PFSK-1 (cell line): Measurements from ENCODE around the gene CHEK2. TPM values are rescaled to one million over a fixed set of nuclear protein-coding genes. Genes with fewer than 3 reads are reported as not detected.

ENCODE experiments used
- FOXP2 ChIP-seq: optimal IDR thresholded peaks from 2 replicates; pipeline ENCODE3; 2011; ENCODE audit warnings: borderline replicate concordance, control low read depth, inconsistent platforms; ENCODE audit not compliant: insufficient read depth; ENCODE audit errors: extremely low read length, extremely low read depth
- POLR2AphosphoS5 ChIP-seq: IDR thresholded peaks from 2 replicates; pipeline ENCODE4 v1.6.1; 2012; ENCODE audit warnings: low read depth, mild to moderate bottlenecking, control low read depth, low read length, moderate library complexity
- REST ChIP-seq, 2 experiments: IDR thresholded peaks; 2 replicates each; pipeline versions ENCODE4 v1.6.1 to v1.8.0; 2011 to 2012; ENCODE audit warnings: low read depth in 2 of 2, low read length in 2 of 2, control low read depth in 1 of 2, inconsistent platforms in 1 of 2, mild to moderate bottlenecking in 1 of 2, moderate library complexity in 1 of 2; ENCODE audit not compliant: insufficient read depth in 1 of 2
- SIN3A ChIP-seq: IDR thresholded peaks from 2 replicates; pipeline ENCODE4 v1.6.1; 2012; ENCODE audit warnings: mild to moderate bottlenecking, low read length, moderate library complexity, borderline replicate concordance; ENCODE audit not compliant: insufficient read depth
- TAF1 ChIP-seq: IDR thresholded peaks from 2 replicates; pipeline ENCODE4 v1.6.1; 2012; ENCODE audit warnings: low read length, control low read depth, borderline replicate concordance; ENCODE audit not compliant: insufficient read depth
- polyA plus RNA-seq: library from polyadenylated mRNA; unstranded; fragments of >200 nt; gene quantifications from one replicate; pipeline ENCODE4 v1.2.1, GENCODE V29; 2012; ENCODE audit warnings: low read depth, missing spikeins; ENCODE audit not compliant: insufficient read length

The CHEK2 gene
- 15.5 TPM for polyA plus RNA-seq

GRCh38 chr22:28741785-28742561 lies at the start of gene CHEK2, which contains the start of gene HSCB:
Gene CHEK2, minus strand, starts transcription at chr22:28741820. Its CDS starts 7,099 bp downstream, at chr22:28734721.
Gene HSCB, plus strand, starts transcription at chr22:28742039. Its CDS starts 57 bp downstream, at chr22:28742096.
- TF ChIP-seq FOXP2 (peak; percentile 19), POLR2AphosphoS5 (peak; percentile 92), REST (IDR thresholded peaks at IDR 0.05; ENCODE audit: insufficient read depth in 1 of 2, low read depth in 2 of 2, low read length in 2 of 2) (peak in 1 of 2 experiments; percentile 9; a peak in 1 of 4 replicates), SIN3A (0 out of 2 replicates have a peak, but pooled peaks have one; percentile 25), TAF1 (peak; percentile 81; the same call in 1 of the 2 replicates)

DNA sequence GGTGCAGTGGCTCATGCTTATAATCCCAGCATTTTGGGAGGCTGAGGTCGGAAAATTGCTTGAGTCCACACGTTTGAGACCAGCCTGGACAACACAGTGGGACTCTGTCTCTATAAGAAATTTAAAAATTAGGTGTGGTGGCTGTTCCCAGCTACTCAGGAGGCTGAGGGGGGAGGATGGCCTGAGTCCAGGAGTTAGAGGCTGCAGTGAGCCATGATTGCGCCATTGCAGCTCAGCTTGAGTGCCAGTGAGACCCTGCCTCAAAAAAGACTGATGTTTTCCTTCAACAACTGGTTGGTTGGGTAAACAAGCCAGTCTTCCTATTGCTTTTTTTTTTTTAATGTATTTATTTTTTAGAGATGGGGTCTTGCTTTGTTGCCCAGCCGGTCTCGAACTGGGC lies 49.5 kb upstream of the CHEK2 start:
- TF ChIP-seq FOXP2 (no peak), SIN3A (no peak), TAF1 (no peak), REST (IDR thresholded peaks at IDR 0.05; ENCODE audit: insufficient read depth in 1 of 2, low read depth in 2 of 2, low read length in 2 of 2) (no peak), POLR2AphosphoS5 (no peak)

- TF ChIP-seq TAF1 (no peak), SIN3A (no peak), FOXP2 (no peak), REST (IDR thresholded peaks at IDR 0.05; ENCODE audit: insufficient read depth in 1 of 2, low read depth in 2 of 2, low read length in 2 of 2) (no peak), POLR2AphosphoS5 (no peak)
These were observed 47.0 kb upstream of the CHEK2 start for GRCh38 chr22:28788601-28789000.

- no peak for TF ChIP-seq FOXP2
- TF ChIP-seq REST (IDR thresholded peaks at IDR 0.05; ENCODE audit: insufficient read depth in 1 of 2, low read depth in 2 of 2, low read length in 2 of 2) = no peak
- no peak for TF ChIP-seq SIN3A
These were observed 42.4 kb upstream of the CHEK2 start for GRCh38 chr22:28783786-28784671.
